ENCODE results near the gene DNAJC4.

The DNAJC4 gene

DNA sequence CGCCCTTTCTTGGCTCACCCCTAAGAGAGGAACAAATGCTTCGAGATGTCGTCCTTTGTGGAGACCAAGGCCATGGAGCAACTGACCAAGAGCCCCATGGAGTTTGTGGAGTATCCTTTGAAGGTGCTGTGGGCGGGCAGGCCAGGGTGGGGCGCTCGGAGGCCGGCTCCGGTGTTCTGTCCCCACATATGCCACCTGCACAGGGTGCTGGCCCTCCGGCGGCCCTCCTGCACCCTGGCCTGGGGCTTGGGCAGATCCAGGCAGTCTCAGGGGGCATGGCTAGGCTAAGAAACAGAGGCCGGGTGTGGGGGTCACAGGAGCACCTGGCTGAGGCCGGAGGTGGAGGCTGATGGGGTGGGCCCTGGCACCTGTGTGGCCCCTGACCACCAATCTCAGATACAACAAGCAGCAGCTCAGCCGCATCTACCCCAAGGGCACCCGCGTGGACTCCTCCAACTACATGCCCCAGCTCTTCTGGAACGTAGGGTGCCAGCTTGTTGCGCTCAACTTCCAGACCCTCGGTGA lies 31.3 kb downstream of the DNAJC4 start:
- DNase-seq, result no peak

DNA sequence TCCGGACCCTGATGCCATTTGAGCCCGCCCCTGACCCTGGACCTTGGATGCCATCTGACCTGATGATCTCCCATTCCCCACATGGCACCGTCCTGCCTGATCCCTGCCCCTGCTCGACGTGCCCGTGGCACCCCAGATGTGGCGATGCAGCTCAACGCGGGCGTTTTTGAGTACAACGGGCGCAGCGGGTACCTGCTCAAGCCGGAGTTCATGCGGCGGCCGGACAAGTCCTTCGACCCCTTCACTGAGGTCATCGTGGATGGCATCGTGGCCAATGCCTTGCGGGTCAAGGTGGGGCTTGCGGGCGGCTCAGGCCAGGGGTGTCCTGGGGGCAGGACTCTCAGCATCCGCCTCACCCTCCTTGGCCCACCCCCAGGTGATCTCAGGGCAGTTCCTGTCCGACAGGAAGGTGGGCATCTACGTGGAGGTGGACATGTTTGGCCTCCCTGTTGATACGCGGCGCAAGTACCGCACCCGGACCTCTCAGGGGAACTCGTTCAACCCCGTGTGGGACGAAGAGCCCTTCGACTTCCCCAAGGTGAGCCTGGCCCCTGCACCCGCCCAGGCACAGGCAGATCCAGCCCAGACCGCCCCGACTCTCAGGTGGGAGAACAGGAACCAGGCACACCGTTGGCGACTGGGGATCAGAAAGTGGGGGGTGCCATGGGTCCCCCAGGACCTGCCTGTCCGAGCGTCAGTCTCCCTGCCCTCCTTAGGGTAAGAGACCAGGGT lies 32.1 kb downstream of the DNAJC4 start:
- DNase-seq, result no peak

GRCh38 chr11:64263021-64263946 lies 32.9 kb downstream of the DNAJC4 start:
- no peak for DNase-seq

DNA sequence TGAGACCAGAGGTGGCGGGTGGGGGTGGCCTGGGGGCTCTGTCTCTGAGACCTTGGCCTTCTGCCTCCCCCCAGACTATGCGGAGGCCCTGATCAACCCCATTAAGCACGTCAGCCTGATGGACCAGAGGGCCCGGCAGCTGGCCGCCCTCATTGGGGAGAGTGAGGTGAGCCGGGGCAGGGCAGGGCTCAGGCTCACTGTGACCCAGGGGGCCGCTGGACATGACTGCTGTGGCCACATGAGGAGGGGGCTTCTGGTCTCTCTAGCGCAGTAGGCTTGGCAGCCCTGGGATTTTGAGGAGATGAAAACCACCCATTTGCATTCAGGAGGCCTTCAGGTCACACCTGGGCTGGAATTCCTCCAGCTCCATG lies 33.6 kb downstream of the DNAJC4 start:
- DNase-seq, result no peak

- no peak for DNase-seq
These were observed 34.1 kb downstream of the DNAJC4 start for GRCh38 chr11:64264371-64264852.

GRCh38 chr11:64265176-64266160 lies 35.1 kb downstream of the DNAJC4 start:
- DNase-seq, result no peak

DNA sequence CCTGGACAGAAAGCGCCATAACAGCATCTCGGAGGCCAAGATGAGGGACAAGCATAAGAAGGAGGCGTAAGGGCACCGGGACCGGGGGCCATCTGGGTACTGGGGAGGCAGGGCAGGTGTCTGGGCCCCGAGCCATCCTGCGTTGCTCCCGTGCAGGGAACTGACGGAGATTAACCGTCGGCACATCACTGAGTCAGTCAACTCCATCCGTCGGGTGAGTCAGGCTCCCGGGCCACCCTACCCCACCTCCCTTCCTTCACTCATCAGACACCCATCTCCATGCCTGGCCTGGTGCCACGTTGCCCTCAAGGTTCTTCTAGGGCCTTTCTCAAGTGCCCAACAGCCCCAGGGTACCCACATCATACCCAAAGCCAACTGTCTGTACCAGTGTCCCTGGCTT lies 36.0 kb downstream of the DNAJC4 start:
- no peak for DNase-seq

DNA sequence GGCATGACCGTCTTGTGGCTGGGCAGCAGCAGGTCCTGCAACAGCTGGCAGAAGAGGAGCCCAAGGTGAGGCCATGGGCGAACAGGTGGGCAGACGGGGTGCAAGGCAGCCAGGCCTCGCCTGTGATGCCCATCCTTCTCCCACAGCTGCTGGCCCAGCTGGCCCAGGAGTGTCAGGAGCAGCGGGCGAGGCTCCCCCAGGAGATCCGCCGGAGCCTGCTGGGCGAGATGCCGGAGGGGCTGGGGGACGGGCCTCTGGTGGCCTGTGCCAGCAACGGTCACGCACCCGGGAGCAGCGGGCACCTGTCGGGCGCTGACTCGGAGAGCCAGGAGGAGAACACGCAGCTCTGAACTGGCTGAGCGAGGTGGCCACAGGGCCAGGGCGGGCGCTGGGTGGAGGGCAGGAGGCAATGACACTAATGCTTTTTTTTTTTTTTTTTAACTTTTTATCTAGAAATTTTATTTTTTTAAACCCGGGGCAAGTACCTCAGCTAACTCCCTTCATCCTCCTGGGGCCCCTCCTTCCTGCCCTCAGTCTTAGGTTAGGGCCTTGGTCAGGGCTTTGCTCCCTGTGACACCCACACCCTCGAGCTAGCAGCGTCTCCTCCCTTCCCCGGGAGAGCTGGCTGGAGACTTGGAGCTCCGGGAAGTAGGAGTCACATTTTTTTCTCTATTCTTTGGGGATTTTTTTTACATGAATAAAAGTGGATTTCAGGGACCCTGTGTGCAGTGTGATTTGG lies 37.0 kb downstream of the DNAJC4 start:
- no peak for DNase-seq

DNA sequence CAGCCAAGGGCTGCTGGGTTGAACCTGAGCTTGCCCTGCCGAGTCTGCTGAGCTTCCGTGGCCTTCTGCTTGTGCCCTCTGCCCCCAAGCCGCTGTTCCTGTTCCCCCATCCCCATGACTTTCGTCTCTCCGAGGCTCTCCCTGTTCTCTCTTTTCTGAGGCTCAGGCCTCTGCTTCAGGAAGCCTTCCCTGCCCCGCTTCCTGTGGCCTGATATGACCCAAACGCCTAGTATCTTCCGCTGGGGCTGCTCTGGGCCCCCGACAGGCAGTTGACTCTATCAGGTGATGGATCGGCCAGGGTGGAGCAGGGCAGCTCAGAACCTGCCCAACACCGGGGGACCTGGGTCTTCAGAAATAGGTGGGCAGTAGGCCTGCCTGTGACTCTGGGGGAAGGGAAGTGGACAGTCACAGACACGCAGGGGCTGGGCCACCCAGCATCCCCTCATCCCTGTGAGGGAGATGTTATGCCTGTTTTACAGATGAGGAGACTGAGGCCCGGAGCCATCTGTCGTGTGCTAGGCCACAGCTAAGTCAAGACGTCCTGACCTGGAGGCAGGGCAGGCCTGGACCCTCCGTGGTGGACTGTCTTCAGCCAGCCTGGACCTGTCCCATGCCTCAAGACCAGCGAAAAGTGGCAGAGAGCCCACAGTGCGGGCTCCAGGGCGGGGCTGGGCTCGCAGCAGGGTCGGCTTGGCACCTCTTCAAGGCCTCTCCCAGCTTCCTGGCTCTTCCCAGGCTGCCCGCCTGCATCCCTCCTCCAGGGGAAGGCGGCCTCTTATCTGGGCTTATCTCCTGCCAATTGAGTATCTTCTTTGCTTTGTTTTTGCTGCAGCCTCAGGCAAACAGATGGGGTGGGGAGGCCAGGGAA lies 37.9 kb downstream of the DNAJC4 start:
- DNase-seq, result no peak

DNA sequence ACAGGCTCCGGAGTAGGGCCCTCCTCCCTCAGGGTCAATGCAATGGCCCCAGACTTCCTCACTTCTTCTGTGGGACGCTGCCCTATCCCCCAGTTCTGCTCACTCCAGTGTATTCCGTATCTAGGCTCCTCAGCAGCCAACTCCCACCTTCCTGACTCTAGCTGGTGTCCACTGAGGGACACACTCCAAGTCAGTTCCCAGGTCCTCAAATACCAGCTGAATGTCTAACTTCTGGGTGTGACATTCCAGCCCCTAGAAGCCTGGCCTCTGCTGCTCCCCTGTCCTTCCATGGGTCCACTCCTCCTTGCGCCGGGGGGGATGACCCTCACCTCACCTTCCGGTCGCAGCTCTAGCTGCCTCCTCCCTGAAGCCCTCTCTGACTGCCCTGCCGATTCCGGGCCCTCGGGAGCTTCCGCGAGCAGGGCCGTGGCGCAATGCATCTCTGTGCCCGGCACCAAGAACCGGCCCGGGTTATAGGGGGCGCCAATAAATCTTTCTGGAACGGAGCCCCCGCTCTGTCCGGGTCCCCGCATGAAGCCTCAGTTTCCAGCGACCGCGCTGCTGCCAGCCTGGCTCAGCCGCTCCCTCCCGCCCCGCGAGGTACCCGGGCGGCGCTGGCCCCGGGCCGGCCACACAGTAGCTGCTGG lies 38.7 kb downstream of the DNAJC4 start:
- DNase-seq, result no peak

GRCh38 chr11:64269540-64270220 lies 39.3 kb downstream of the DNAJC4 start:
- DNase-seq, result peak; percentile 99

DNA sequence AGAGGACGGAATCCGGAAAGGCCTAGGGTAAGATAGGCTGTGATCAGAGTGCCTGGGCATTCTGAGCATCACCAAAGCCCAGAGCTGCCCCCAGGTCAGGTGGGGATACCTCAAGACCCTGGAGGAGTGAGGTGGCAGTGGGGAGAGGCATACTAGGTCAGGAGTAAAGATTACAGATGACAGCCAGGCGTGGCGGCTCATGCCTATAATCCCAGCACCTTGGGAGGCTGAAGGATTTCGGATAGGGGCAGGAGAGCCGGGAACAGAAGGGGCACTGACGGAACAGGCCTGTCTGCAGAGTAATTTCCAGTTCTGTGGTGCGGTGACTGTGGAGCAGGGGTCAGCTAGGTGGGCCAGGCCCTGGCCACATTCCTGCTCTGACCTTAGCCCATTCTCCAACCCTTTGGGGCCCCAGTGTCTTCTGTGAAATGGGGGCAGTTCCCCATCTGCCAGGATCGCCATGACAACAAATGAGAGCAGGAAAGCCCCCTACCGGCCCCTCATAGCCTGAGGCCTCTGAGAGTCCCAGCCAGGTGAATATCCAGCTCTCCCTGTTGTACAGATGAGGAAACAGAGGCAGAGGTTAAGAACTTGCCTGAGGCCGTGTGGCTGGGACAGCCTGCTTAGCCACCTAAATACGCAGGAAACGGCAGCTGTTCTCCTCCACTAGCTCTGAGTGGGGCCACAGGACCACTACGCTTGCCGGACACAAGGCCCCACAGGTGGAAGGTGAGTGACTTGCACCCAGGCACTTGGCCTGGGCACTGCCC lies 44.9 kb downstream of the DNAJC4 start:
- DNase-seq, result no peak

- DNase-seq, result no peak
These were observed 45.5 kb downstream of the DNAJC4 start for GRCh38 chr11:64275841-64276240.

DNA sequence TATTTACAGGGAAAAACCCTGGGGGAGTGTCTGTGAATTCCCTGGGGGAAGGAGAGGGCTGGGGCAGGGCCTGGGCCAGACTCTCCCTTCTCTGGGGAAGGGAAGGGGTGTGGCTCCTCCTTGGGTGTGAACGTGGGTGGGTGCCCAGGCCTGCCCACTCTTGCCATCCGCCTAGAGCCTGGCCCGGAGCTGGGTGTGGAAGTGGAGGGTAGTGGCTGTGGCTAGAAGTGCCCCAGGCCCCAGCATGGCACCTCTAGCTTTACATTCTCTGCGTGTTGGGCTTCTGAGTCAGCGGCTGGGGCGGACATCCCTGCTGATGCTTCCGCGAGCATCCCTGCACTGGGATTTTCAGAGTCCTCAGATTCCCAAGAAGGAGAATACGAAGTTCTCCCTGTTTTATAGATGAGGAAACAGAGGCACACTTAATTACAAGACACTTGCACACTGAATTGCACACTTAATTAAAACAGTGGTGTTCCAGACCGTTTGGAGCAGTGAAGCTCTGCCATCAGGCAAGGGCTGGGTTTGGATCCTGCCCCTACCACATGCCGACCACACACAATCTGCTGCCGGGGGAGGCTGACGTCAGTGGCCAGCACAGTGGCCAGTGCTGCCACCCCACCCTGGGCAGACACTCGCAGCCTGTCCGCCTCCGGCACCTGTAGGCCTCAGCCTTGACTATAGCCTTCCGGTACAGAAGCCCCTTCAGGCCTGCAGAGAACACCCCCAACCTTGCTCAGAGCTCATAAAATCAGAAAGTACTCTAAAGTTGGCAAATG lies 46.5 kb downstream of the DNAJC4 start:
- DNase-seq, result no peak

GRCh38 chr11:64278576-64279190 lies 48.3 kb downstream of the DNAJC4 start:
- DNase-seq, result no peak

GRCh38 chr11:64281957-64282770 lies 51.8 kb downstream of the DNAJC4 start:
- no peak for DNase-seq

DNA sequence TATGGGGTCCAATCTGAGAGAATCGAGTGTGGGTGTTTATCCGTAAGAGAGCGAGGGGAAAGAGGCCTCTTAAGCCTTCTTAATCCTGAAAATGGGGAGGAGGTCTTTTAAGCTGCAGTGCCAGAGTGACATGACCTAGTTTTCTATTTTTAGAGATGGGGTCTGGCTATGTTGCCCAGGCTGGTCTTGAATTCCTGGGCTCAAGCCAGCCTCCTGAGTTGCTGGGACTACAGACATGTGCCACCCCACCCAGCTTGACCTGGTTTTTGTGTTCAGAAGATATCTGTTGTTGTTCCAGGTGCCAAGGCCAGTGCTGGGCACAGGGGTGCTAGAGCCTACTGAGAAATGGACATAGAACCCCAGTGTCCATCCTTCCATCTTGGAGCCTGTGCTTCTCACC lies 52.7 kb downstream of the DNAJC4 start:
- DNase-seq, result no peak
